GM13977 (cell line): ENCODE data around the gene PHPT1.
"Not testable (repeated sequence)": the region's sequence is repeated elsewhere in the genome, so short reads cannot be mapped to it uniquely, and the experiment has no call there.

ENCODE experiments used
- DNase-seq: peaks from one replicate; pipeline ENCODE4 v3.0.0; 2012; ENCODE audit warnings: low spot score
- in situ Hi-C: fragments of 300-500 bp; cut with MboI; formaldehyde crosslinking; loops from one replicate; pipeline ENCODE4 v1.12.0; 2022; ENCODE audit warnings: low sequenced_read_pairs, low pct_unique_long_range_greater_than_20kb, mixed read lengths, inconsistent platforms; ENCODE audit not compliant: unreplicated experiment
- TF ChIP-seq, protein P1 (sequence below): IDR thresholded peaks from 2 replicates; pipeline ENCODE4 v1.5.1; 2012; ENCODE audit warnings: mild to moderate bottlenecking, control low read depth; ENCODE audit not compliant: insufficient read depth; ENCODE audit errors: extremely low read depth, missing control alignments

PHPT1 gene

DNA sequence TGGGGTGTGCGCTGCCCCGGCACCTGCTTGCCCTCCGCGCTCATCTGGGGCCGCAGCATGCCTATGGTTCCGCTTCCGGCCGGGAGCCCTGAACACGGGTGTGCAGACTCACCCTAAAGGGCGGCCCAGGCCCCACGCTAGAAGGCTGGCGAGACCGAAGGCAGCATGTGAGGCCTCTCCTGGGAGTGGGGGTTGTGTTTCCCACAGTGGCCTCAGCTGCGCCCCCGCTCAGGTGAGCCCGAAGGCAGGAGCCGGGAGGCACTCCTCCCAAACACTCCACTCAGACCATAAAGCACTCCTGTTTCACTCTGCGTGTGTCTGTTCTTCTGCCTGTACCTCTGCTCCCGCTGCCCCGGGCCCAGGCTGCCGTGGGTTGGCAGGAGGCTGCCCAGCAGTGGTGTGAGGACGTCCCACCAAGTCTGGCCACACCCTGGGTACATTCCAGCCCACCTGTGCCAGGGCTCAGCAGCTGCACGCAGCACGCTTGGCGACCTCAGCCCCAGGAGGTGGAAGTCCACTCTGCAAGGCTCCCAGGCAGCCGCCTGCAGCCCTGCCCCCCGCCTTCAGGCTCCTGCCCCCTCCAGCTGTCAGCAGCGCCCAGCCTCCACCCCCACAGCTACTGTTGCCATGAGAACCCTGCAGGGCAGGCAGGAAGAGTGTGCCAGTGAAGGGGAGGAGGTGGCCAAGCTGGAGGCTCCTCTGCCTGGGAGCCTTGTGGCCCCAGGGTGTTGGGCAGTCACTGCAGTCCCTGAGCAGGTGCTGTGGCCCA, 8.1 kb upstream of the PHPT1 start:
- in situ Hi-C loops, result no loop called here
- no peak for DNase-seq

DNA sequence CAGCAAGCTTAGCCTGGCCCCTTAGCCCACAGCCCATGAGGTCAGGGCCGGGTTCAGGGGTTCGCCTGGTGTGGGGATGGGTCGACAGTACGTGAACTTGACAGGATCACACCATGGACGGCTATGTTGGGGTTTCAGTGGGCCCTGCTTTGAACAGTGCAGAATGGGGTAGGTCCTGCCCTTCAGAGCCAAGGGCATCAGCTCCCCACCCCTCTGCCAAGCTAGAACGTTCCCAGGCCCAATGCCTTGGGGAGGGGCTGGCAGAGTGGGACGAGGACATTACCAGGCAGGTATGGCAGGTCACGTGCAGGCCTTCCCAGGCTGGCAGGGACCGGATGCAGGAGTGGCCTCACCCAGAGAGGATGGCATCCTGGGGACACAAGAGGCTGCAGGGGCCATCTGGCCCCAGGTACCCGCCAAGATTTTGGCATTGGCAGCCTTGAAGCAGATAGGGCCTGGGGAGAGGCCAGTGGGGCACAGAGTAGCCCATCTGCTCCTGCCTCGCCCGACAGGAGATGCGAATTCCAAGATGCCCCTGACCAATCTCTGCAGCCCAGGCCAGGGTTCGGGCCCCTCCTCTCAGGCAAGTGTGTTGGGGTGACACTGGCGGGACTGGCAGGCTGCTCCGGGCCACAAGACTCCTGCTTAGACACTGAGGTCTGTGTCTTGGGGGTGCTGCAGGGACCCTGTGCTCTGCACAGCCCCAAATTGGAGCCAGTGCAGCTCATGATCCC, 7.4 kb upstream of the PHPT1 start:
- in situ Hi-C loops, result not testable (repeated sequence)

More for the DNA sequence above, 8.1 kb upstream of the PHPT1 start:
- TF ChIP-seq, protein P1, sequence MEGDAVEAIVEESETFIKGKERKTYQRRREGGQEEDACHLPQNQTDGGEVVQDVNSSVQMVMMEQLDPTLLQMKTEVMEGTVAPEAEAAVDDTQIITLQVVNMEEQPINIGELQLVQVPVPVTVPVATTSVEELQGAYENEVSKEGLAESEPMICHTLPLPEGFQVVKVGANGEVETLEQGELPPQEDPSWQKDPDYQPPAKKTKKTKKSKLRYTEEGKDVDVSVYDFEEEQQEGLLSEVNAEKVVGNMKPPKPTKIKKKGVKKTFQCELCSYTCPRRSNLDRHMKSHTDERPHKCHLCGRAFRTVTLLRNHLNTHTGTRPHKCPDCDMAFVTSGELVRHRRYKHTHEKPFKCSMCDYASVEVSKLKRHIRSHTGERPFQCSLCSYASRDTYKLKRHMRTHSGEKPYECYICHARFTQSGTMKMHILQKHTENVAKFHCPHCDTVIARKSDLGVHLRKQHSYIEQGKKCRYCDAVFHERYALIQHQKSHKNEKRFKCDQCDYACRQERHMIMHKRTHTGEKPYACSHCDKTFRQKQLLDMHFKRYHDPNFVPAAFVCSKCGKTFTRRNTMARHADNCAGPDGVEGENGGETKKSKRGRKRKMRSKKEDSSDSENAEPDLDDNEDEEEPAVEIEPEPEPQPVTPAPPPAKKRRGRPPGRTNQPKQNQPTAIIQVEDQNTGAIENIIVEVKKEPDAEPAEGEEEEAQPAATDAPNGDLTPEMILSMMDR, result no peak

DNA sequence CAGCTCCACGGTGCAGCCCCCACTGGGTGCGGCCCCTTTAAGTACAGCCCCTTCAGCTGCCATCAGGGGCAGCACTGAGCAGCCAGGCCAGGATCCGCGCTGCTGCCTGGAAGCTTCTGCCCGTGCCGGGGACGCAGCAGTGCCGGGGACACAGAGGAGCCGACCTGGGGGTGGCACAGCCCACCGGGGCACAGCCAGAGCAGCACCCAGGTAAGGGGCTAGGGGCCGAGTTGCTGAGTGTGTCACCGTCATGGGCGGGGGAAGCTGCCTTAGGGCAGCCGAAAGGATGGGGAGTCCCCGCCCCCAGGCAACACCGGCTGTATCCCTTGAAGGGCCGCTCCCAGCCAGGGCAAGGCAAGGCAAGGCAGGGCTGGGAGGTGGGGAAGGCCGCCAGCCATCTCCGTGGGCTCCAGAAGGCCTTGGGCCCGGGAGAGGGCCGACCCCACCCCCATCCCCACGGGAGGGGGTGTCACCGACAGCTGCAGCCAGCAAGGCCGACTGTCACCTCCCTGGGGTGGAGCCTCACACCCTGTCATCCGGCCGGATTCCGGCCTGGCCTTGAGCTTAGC, 6.7 kb upstream of the PHPT1 start, which contains the start of gene AJM1:
Gene AJM1 (plus strand): TSS at position 99 of the 569 bp plus-strand sequence. CDS start 1,937 bp downstream, outside the sequence.
- TF ChIP-seq, protein P1, result peak; percentile 92
- DNase-seq, result peak; percentile 89
- in situ Hi-C loops, result not testable (repeated sequence)

More for the DNA sequence above, 7.4 kb upstream of the PHPT1 start:
- not testable (repeated sequence) for DNase-seq

DNA sequence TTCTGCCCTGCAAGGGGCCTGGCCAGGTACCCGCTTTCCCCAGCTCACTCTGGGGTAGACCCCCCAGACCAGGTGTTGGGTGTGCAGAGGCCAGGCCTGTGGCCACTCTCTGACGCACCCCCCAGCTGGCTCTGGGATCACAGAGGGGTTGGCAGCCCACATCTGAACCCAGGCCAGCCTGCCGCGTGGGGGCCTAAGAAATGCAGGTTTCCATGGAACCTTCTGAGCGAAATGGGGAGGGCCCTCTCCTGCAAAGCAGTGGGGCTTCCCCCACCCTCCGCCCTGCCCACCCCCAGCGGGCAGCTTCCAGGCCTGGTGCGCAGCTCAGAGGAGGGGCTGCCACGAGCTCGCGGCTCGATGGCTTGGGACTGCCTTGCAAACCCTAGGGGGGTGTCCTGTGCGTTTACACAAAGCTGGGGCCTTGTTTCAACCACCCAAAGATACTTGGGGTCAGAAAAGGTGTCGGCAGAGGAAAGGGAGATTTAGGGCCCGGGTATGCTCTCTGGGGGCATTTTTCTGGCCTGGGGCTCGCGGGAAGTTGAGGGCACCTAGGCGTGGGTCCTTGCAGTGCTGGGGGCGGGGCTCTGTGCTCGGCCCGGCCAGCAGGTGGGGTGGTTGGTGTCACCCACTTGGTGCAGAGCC, 5.9 kb upstream of the PHPT1 start:
- in situ Hi-C loops, DNase-seq: not testable (repeated sequence)

DNA sequence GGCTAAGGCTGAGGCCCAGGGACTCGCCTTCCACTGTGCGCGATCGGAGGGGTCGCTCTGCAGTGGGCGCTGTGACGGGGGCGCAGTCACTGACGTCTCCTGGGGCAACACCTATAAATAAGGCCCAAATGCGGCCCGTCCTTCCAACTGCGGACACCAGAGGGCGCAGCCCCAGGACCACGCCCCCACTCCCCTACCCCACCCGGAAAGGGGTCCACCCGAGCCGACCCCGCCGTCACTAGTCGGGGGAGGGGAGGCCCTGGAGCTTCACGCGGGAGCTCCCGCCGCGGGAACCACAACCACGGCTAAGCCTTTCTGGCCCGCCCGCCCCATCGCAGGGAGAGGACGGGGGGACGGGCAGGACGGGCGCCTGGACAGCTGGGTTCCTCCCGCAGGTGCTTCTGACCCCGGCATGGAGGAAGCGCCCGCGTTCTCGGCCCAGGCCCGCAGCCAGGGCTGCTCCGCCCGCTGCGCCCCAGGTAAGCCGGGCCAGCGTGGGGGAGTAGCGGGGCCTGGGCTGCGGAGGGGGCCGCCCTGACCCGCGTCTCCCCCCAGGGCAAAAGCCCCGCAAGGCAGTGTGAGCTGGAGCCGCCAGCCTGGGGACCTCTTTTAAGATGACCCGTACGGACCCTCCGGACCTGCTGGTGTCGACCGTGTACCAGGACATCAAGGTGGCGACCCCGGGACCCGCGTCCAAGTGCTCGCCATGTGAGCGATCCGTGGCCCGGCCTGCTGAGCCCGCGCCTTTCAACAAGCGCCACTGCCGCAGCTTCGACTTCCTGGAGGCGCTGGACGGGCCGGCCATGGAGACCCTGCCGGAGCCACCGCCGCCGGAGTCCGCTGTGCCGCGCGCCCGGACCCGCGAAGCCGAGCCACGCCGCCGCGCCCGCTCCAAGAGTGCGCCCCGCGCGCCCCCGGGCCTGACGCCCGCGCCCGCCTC, 5.1 kb upstream of the PHPT1 start:
- DNase-seq, in situ Hi-C loops: not testable (repeated sequence)
- TF ChIP-seq, protein P1, result peak; percentile 55

DNA sequence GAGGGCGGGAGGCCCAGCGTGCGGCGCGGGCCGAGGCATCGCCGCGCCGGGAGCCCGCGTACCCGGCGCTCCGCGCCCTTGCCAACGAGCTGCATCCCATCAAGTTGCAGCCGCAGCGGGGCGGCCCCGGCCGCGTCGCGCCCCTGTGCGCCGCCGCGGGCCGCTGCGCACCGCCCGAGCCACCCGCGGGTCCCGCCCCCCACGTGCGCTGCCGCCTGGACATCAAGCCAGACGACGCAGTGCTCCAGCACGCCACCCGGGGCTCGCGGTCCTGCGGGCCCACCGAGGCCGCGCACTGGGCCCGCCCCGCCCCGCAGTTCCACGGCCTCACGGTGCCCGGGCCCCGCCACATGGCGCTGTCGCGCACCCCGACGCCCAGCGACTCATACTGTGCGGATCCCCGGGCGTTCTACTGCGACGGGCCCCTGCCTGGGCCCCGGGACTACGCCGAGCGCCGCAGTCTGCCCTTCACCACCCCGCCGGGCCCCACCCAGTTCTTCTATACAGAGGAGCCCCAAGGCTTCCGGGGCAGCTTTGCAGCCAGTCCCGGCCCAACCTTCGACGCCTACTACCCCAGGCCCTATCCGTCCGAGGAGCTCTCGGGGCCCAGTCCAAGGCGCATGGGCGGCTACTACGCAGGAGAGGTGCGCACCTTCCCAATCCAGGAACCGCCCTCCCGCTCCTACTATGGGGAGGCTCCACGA, 4.3 kb upstream of the PHPT1 start:
- no peak for DNase-seq
- TF ChIP-seq, protein P1, result no peak
- in situ Hi-C loops, result no loop called here
